Breast epithelium (tissue), 4 donors: ENCODE data around the gene PDLIM1. TPM values are rescaled to one million over a fixed set of nuclear protein-coding genes. Genes with fewer than 3 reads are reported as not detected.

ENCODE experiments used
- DNase-seq, 2 donors: peaks; one replicate each; pipeline ENCODE4 v3.0.0-alpha.2; 2019; ENCODE audit warnings: low spot score in 2 of 2
- H3K27ac ChIP-seq, 2 donors: fragments of 200-600 bp; sonication (generic) in 1 of 2; one replicate each; pipeline ENCODE4 v1.5.1; 2016 to 2019; ENCODE audit warnings: mild to moderate bottlenecking in 1 of 2
- H3K27me3 ChIP-seq, 2 donors: fragments of 200-600 bp; sonication (generic) in 1 of 2; one replicate each; pipeline versions ENCODE4 v1.5.1 to v1.6.0; 2017 to 2019; ENCODE audit warnings: control low read depth in 1 of 2, mild to moderate bottlenecking in 1 of 2
- H3K36me3 ChIP-seq: fragments of 200-600 bp; one replicate; pipeline ENCODE4 v1.5.1; 2019
- H3K4me1 ChIP-seq, 2 donors: fragments of 200-600 bp; sonication (generic); one replicate each; pipeline ENCODE4 v1.5.1; 2016 to 2019; ENCODE audit warnings: control low read depth in 1 of 2
- H3K4me3 ChIP-seq, 3 donors: fragments of 200-600 bp; sonication (generic); 1 replicate in 2 of 3; 2 replicates in 1 of 3; pipeline ENCODE4 v1.5.1; 2016 to 2019; ENCODE audit warnings: mild to moderate bottlenecking in 3 of 3, moderate library complexity in 2 of 3
- H3K9me3 ChIP-seq, 2 donors: fragments of 200-600 bp; sonication (generic) in 1 of 2; one replicate each; pipeline ENCODE4 v1.5.1; 2016 to 2019; ENCODE audit warnings: control low read depth in 1 of 2
- CTCF ChIP-seq, 3 donors: fragments of 450-650 bp; IDR thresholded peaks; one replicate each; pipeline ENCODE4 v1.5.1; 2016 to 2017; ENCODE audit warnings: antibody characterized with exemption in 3 of 3, mild to moderate bottlenecking in 3 of 3, moderate library complexity in 3 of 3
- POLR2A ChIP-seq: fragments of 450-650 bp; IDR thresholded peaks from one replicate; pipeline ENCODE4 v1.6.1; 2016; ENCODE audit warnings: antibody characterized with exemption, mild to moderate bottlenecking, moderate library complexity
- POLR2AphosphoS5 ChIP-seq, 3 donors: sonication (generic); formaldehyde crosslinking; IDR thresholded peaks; one replicate each; pipeline ENCODE4 v1.6.1; 2017; ENCODE audit warnings: antibody characterized with exemption in 3 of 3
- intact Hi-C: fragments of 100-400 bp; cut with DNase I; formaldehyde crosslinking; loops from one replicate; pipeline ENCODE4 v1.15.1; 2023; ENCODE audit warnings: low total_unique reads
- total RNA-seq, 3 donors: library from RNA; depleted of rRNA; stranded (reverse); fragments of >200 nt; gene quantifications; one replicate each; pipeline ENCODE4 v1.1.0, GENCODE V29; 2016

The PDLIM1 gene
- total RNA-seq, 3 donors from 2014 or later, result 80.8 to 143 (median 87.7) TPM

DNA sequence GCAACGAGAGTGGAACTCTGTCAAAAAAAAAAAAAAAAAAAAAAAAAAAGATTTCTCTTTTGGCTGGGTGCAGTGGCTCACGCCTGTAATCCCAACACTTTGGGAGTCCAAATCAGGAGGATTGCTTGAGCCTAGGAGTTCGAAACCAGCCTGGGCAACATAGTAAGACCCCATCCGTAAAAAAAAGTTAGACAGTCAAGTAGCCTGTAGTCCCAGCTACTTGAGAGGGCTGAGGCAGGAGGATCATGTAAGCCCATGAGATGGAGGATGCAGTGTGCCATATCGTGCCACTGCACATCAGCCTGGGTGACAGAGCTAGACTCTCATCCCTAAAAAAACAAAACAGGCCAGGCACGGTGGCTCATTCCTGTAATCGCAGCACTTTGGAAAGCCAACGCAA, 25.2 kb downstream of the PDLIM1 start:
- Histone ChIP-seq H3K4me1 (peaks cover 8 to 9% of the 10 kb centered on the region in 2 donors), H3K9me3 (no peaks in the 10 kb centered on the region), H3K4me3 (no peak overlapping the region), H3K27me3 (no peaks in the 10 kb centered on the region), H3K27ac (peak overlapping the region; percentile 1 to 80), H3K36me3 (no peaks in the 10 kb centered on the region)
- no peak for DNase-seq
- intact Hi-C loops, result no loop called here
- TF ChIP-seq CTCF (IDR thresholded peaks at IDR 0.05), result no peak
- no peak for TF ChIP-seq POLR2AphosphoS5 (IDR thresholded peaks at IDR 0.05)
- no peak for TF ChIP-seq POLR2A

GRCh38 chr10:95264227-95265051, 26.4 kb downstream of the PDLIM1 start:
- intact Hi-C loops, result no loop called here
- Histone ChIP-seq H3K27ac (peak overlapping the region in 1 of 2 donors; percentile 38), H3K36me3 (no peaks in the 10 kb centered on the region), H3K27me3 (no peaks in the 10 kb centered on the region), H3K9me3 (no peaks in the 10 kb centered on the region), H3K4me3 (no peak overlapping the region), H3K4me1 (peaks cover 8 to 9% of the 10 kb centered on the region in 2 donors)
- no peak for TF ChIP-seq POLR2A
- no peak for TF ChIP-seq POLR2AphosphoS5 (IDR thresholded peaks at IDR 0.05)
- TF ChIP-seq CTCF (IDR thresholded peaks at IDR 0.05), result no peak
- DNase-seq, result no peak

GRCh38 chr10:95263864-95264226, 27.0 kb downstream of the PDLIM1 start:
- intact Hi-C loops, result no loop called here
- Histone ChIP-seq H3K27ac (no peak overlapping the region), H3K4me3 (no peak overlapping the region), H3K9me3 (no peaks in the 10 kb centered on the region), H3K4me1 (peaks cover 7 to 8% of the 10 kb centered on the region in 2 donors), H3K27me3 (no peaks in the 10 kb centered on the region), H3K36me3 (no peaks in the 10 kb centered on the region)
- TF ChIP-seq CTCF (IDR thresholded peaks at IDR 0.05) (no peak), POLR2A (no peak), POLR2AphosphoS5 (IDR thresholded peaks at IDR 0.05) (no peak)
- no peak for DNase-seq

- H3K27me3 ChIP-seq, result no peaks in the 10 kb centered on the region
- intact Hi-C loops, result no loop called here
- peaks cover 0 to 1% of the 10 kb centered on the region in 2 donors for H3K4me1 ChIP-seq
- no peak for DNase-seq
- no peak overlapping the region for H3K27ac ChIP-seq
- H3K36me3 ChIP-seq, result no peaks in the 10 kb centered on the region
- H3K9me3 ChIP-seq, result no peaks in the 10 kb centered on the region
- no peak overlapping the region for H3K4me3 ChIP-seq
- TF ChIP-seq POLR2A, result no peak
- TF ChIP-seq CTCF (IDR thresholded peaks at IDR 0.05), result no peak
- TF ChIP-seq POLR2AphosphoS5 (IDR thresholded peaks at IDR 0.05), result no peak
Observed at GRCh38 chr10:95262763-95263518, 27.9 kb downstream of the PDLIM1 start.

DNA sequence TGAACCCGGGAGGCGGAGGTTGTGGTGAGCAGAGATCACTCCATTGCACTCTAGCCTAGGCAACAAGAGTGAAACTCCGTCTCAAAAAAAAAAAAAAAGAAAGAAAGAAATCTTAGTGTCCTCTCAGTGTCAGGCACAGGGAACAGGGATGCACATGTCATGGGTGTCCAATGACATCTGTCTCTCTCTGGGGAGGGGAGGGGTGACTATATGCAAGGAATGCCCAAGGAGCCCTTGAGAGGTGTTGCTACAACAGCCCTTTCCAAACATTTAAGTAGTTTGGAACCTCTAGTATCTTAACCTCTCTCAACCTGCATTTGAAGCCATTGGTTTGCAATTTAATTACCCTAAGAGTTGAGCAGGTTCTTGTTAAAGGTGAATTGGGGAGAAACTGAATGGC, 28.9 kb downstream of the PDLIM1 start:
- H3K27ac ChIP-seq, result no peak overlapping the region
- TF ChIP-seq CTCF (IDR thresholded peaks at IDR 0.05), result no peak
- no peak for TF ChIP-seq POLR2A
- no peak for TF ChIP-seq POLR2AphosphoS5 (IDR thresholded peaks at IDR 0.05)
- intact Hi-C loops, result no loop called here
- H3K27me3 ChIP-seq, result no peaks in the 10 kb centered on the region
- H3K4me3 ChIP-seq, result no peak overlapping the region
- no peaks in the 10 kb centered on the region for H3K36me3 ChIP-seq
- no peak for DNase-seq
- H3K9me3 ChIP-seq, result no peaks in the 10 kb centered on the region
- H3K4me1 ChIP-seq, result no peaks in the 10 kb centered on the region
